ENCODE measurements around the gene TIMP2. TPM values are rescaled to one million over a fixed set of nuclear protein-coding genes. Genes with fewer than 3 reads are reported as not detected.

The TIMP2 gene
- total and polyA plus RNA-seq, 2 of the 13 experiments (the other 11 are each of a cell fraction or from before 2014, with no cell fraction given): 3.8 to 8.5 TPM

- TF ChIP-seq ZNF607 (CRISPR knock-in tag; IDR thresholded peaks at IDR 0.05; ENCODE audit: borderline replicate concordance) (no peak), ZZZ3 (CRISPR knock-in tag; IDR thresholded peaks at IDR 0.05; ENCODE audit: borderline replicate concordance) (no peak), ZNF557 (CRISPR knock-in tag; IDR thresholded peaks at IDR 0.05) (no peak), ZXDC (CRISPR knock-in tag; IDR thresholded peaks at IDR 0.05) (no peak), ZNF598 (CRISPR knock-in tag; IDR thresholded peaks at IDR 0.05; ENCODE audit: borderline replicate concordance) (no peak), RBM39 (IDR thresholded peaks at IDR 0.05; ENCODE audit: low read depth, low read length, poor library complexity, severe bottlenecking) (no peak), TFE3 (CRISPR knock-in tag; IDR thresholded peaks at IDR 0.05) (no peak; the same call in 1 of the 2 replicates), PRDM10 (CRISPR knock-in tag; IDR thresholded peaks at IDR 0.05; ENCODE audit: low read depth) (no peak), ZNF496 (CRISPR knock-in tag; IDR thresholded peaks at IDR 0.05; ENCODE audit: insufficient replicate concordance) (no peak), ATAD3A (CRISPR knock-in tag; IDR thresholded peaks at IDR 0.05) (no peak), CEBPZ (IDR thresholded peaks at IDR 0.05; ENCODE audit: low read length) (no peak), ELF1 (CRISPR knock-in tag; IDR thresholded peaks at IDR 0.05) (no peak), ZNF354B (CRISPR knock-in tag; IDR thresholded peaks at IDR 0.05) (no peak), HNRNPUL1 (IDR thresholded peaks at IDR 0.05; ENCODE audit: low read depth, low read length) (no peak), NCOA2 (CRISPR knock-in tag; IDR thresholded peaks at IDR 0.05) (no peak), RFX3 (CRISPR knock-in tag; IDR thresholded peaks at IDR 0.05) (no peak), ZNF772 (CRISPR knock-in tag; IDR thresholded peaks at IDR 0.05) (peak; percentile 30; the same call in 1 of the 2 replicates), ZSCAN25 (CRISPR knock-in tag; IDR thresholded peaks at IDR 0.05) (no peak)
Measured at GRCh38 chr17:78925662-78926555, 722 bp upstream of the TIMP2 start (continued).
